22Rv1 (cell line): ENCODE measurements around the gene CDKL4.

ENCODE experiments used
- CTCF ChIP-seq: fragments of 450-650 bp; IDR thresholded peaks from 2 replicates; pipeline ENCODE4 v1.5.1; 2017; ENCODE audit warnings: mild to moderate bottlenecking
- ZFX ChIP-seq: fragments of 450-650 bp; IDR thresholded peaks from 2 replicates; pipeline ENCODE4 v1.6.1; 2017; ENCODE audit warnings: antibody characterized with exemption, borderline replicate concordance

- TF ChIP-seq CTCF: no peak
- no peak for TF ChIP-seq ZFX
Measured at GRCh38 chr2:39138837-39139211, 104.9 kb downstream of the CDKL4 start.
